Gastroesophageal sphincter (tissue), 4 donors: ENCODE results near the gene TJP3. TPM values are rescaled to one million over a fixed set of nuclear protein-coding genes. Genes with fewer than 3 reads are reported as not detected.

Experiments used
- ATAC-seq: fragments of 150-250 bp; one replicate; pipeline ENCODE4 v1.9.1; 2016; ENCODE audit warnings: mild to moderate bottlenecking, moderate library complexity
- H3K27ac ChIP-seq, 4 donors: fragments of 200-600 bp; sonication (generic) in 3 of 4; 1 replicate in 3 of 4; 2 replicates in 1 of 4; pipeline ENCODE4 v1.5.1; 2016 to 2019
- H3K27me3 ChIP-seq: fragments of 200-600 bp; sonication (generic); one replicate; pipeline ENCODE4 v1.5.1; 2019
- H3K36me3 ChIP-seq, 2 donors: fragments of 200-600 bp; sonication (generic); one replicate each; pipeline ENCODE4 v1.5.1; 2019; ENCODE audit warnings: control low read depth in 1 of 2
- H3K4me1 ChIP-seq, 3 donors: fragments of 200-600 bp; sonication (generic); 1 replicate in 2 of 3; 2 replicates in 1 of 3; pipeline ENCODE4 v1.5.1; 2016 to 2019; ENCODE audit warnings: control low read depth in 2 of 3
- H3K4me3 ChIP-seq, 2 donors: fragments of 200-600 bp; sonication (generic); one replicate each; pipeline ENCODE4 v1.5.1; 2019; ENCODE audit warnings: mild to moderate bottlenecking in 1 of 2, moderate library complexity in 1 of 2
- H3K9me3 ChIP-seq, 3 donors: fragments of 200-600 bp; sonication (generic); one replicate each; pipeline ENCODE4 v1.5.1; 2017 to 2019; ENCODE audit warnings: control low read depth in 2 of 3
- CTCF ChIP-seq, 4 experiments: fragments of 200-600 bp in 2 of 4; fragments of 450-650 bp in 2 of 4; sonication (generic) in 1 of 4; IDR thresholded peaks; one replicate each; pipeline ENCODE4 v1.5.1; 2017 to 2019; ENCODE audit warnings: antibody characterized with exemption in 4 of 4, mild to moderate bottlenecking in 2 of 4, moderate library complexity in 2 of 4
- EP300 ChIP-seq: sonication (generic); formaldehyde crosslinking; IDR thresholded peaks from one replicate; pipeline ENCODE4 v1.6.1; 2017; ENCODE audit warnings: antibody characterized with exemption, mild to moderate bottlenecking
- POLR2A ChIP-seq, 2 donors: fragments of 450-650 bp; IDR thresholded peaks; one replicate each; pipeline ENCODE4 v1.6.1; 2017; ENCODE audit warnings: antibody characterized with exemption in 2 of 2, mild to moderate bottlenecking in 2 of 2, moderate library complexity in 1 of 2
- POLR2AphosphoS5 ChIP-seq: sonication (generic); formaldehyde crosslinking; IDR thresholded peaks from one replicate; pipeline ENCODE4 v1.6.1; 2017; ENCODE audit warnings: antibody characterized with exemption
- WGBS, 2 donors: methylation state at CpG; one replicate each; pipeline ENCODE4 v1.1.5; 2018; ENCODE audit warnings: low coverage in 1 of 2; 5-methylcytosine and 5-hydroxymethylcytosine counted together
- total RNA-seq, 4 donors: library from RNA; depleted of rRNA; stranded (reverse); fragments of >200 nt; gene quantifications; one replicate each; pipeline ENCODE4 v1.1.0, GENCODE V29; 2016

The TJP3 gene
- total RNA-seq, 4 donors from 2014 or later = 0.78 to 3.6 TPM; not detected in 2

DNA sequence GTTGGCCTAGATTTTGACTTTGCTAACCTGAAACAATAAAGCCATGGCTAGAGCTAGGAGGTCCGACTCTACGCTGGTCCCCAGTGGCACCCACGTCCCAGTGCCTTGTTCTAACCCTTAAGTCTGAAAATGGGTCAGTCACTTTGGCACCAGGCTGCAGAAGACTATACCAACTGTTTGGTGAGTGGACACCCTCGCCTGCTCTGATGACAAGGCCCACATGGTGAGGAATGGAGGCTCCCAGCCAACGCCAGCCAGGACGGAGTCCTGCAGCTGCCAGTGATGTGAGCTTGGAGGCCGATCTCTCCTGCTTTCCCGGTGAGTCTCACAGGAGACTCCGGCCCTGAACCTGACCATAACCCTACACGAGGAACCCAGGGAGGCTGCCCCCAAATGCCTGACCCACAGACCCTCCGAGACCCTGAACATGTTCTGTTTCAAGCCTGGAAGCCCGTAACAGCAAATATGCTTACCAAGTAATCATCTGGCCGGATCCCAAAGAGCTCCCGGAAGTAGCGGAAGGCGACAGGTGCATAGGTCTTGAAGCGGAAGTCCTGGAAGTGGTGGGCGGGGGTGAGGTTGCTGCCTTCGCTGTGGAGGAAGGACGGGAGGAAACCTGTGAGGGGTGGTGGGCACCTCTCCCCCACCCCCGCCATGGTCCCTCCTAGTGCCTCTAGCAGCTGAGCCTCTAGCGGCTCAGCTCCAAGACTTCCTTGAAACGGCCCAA lies 47.5 kb upstream of the TJP3 start:
- no peak for TF ChIP-seq POLR2AphosphoS5
- no peak for TF ChIP-seq CTCF (IDR thresholded peaks at IDR 0.05)
- TF ChIP-seq EP300 = no peak
- TF ChIP-seq POLR2A (IDR thresholded peaks at IDR 0.05) = no peak
- H3K36me3 ChIP-seq = peaks cover 0 to 99% of the 10 kb centered on the region in 2 donors
- no peak for ATAC-seq
- no peaks in the 10 kb centered on the region for H3K27me3 ChIP-seq
- H3K27ac ChIP-seq = no peak overlapping the region
- peaks cover 0 to 8% (median 0%) of the 10 kb centered on the region in 3 donors for H3K4me1 ChIP-seq
- no peaks in the 10 kb centered on the region for H3K9me3 ChIP-seq
- 72% methylated on average over 2 of the region's 23 CpGs; no CpG with 5 or more reads in 1 of the 2 donors for WGBS, 2 donors
- H3K4me3 ChIP-seq = no peak overlapping the region

GRCh38 chr19:3661284-3662238 lies 46.6 kb upstream of the TJP3 start:
- H3K4me3 ChIP-seq = no peak overlapping the region
- peaks cover 0 to 12% (median 4%) of the 10 kb centered on the region in 3 donors for H3K4me1 ChIP-seq
- no peaks in the 10 kb centered on the region for H3K9me3 ChIP-seq
- peaks cover 0 to 96% of the 10 kb centered on the region in 2 donors for H3K36me3 ChIP-seq
- no peak for ATAC-seq
- no peak overlapping the region for H3K27ac ChIP-seq
- 80 to 100% methylated on average over 1 to 4 of the region's 34 CpGs for WGBS, 2 donors
- TF ChIP-seq POLR2AphosphoS5 (no peak), EP300 (no peak), CTCF (IDR thresholded peaks at IDR 0.05) (no peak), POLR2A (IDR thresholded peaks at IDR 0.05) (no peak)
- H3K27me3 ChIP-seq = no peaks in the 10 kb centered on the region

- H3K9me3 ChIP-seq = no peaks in the 10 kb centered on the region
- no peaks in the 10 kb centered on the region for H3K27me3 ChIP-seq
- H3K4me1 ChIP-seq = peaks cover 0 to 35% (median 18%) of the 10 kb centered on the region in 3 donors
- 83% methylated on average over 10 of the region's 18 CpGs; no CpG with 5 or more reads in 1 of the 2 donors for WGBS, 2 donors
- H3K4me3 ChIP-seq = no peak overlapping the region
- peaks cover 0 to 81% of the 10 kb centered on the region in 2 donors for H3K36me3 ChIP-seq
- H3K27ac ChIP-seq = no peak overlapping the region
- no peak for TF ChIP-seq POLR2AphosphoS5
- TF ChIP-seq CTCF (IDR thresholded peaks at IDR 0.05) = no peak
- TF ChIP-seq POLR2A (IDR thresholded peaks at IDR 0.05) = no peak
- TF ChIP-seq EP300 = no peak
- ATAC-seq = no peak
These were observed 44.3 kb upstream of the TJP3 start for GRCh38 chr19:3663838-3664237.

DNA sequence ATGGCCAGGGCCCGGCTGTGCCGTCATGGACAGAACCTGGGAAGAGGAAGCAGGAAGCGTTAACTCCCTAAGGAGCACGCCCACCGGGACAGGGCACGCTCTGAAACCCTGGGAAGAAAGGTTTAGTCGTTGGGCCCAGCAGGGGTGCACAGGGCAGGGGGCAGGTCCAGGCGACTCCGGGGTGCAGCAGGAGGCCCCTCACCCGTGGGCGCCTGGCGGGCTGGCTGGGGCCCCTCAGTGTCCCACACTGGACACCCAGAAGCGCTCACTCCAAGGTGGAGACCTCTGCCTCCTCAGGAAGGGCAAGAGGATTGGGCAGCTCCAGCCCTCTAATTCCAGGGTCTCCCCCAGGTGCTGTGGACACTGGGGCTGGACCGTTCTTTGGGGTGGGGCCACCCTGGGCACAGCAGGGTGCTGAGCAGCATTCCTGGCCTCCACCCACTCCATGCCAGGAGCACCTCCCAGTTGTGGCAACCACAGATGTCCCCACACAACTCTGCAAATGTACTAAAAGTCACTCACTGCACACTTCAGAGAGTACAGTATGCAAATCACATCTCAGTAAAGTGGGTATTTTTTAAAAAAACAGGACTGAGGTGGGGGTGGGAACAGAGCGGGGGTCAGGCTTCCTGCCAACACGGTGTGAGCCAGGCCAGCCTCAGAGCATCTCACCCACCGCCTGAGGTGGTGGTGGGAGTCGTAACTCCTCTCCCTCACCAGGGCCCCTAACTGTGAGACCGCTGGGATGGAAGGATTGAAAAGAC lies 43.1 kb upstream of the TJP3 start:
- peaks cover 0 to 47% (median 30%) of the 10 kb centered on the region in 3 donors for H3K4me1 ChIP-seq
- WGBS, 2 donors = 33 to 45% methylated on average over 3 to 4 of the region's 19 CpGs
- no peak for TF ChIP-seq EP300
- TF ChIP-seq POLR2AphosphoS5 = no peak
- no peak for TF ChIP-seq CTCF (IDR thresholded peaks at IDR 0.05)
- no peak for TF ChIP-seq POLR2A (IDR thresholded peaks at IDR 0.05)

More for the DNA sequence above, 43.1 kb upstream of the TJP3 start:
- no peak for ATAC-seq
- Histone ChIP-seq H3K27ac (peak overlapping the region in 3 of 4 donors; percentile 92 to 100 (median 99)), H3K36me3 (peaks cover 0 to 69% of the 10 kb centered on the region in 2 donors), H3K4me3 (no peak overlapping the region), H3K27me3 (no peaks in the 10 kb centered on the region), H3K9me3 (no peaks in the 10 kb centered on the region)
